Activated CD8-positive, alpha-beta memory T cell treated with anti-CD3 and anti-CD28 coated beads, Interleukin-2, amount 50 U/mL, for 1 hour (primary cell): ENCODE results near the gene UGP2.
"Not testable (repeated sequence)": the region's sequence is repeated elsewhere in the genome, so short reads cannot be mapped to it uniquely, and the experiment has no call there.

Experiments
- DNase-seq: peaks from one replicate; pipeline ENCODE4 v3.0.0-alpha.2; 2020; ENCODE audit errors: extremely low read depth

Gene UGP2

GRCh38 chr2:63841254-63842022 lies at the start of gene UGP2:
TSS of gene UGP2 (plus strand) at chr2:63841896. CDS start at chr2:63842186, 290 bp downstream.
- peak; percentile 48 for DNase-seq

GRCh38 chr2:63792530-63792929 lies 49.2 kb upstream of the UGP2 start:
- no peak for DNase-seq

- no peak for DNase-seq
Measured at GRCh38 chr2:63796366-63796765, 45.3 kb upstream of the UGP2 start.

GRCh38 chr2:63796796-63797195 lies 44.9 kb upstream of the UGP2 start:
- DNase-seq = no peak

- DNase-seq = no peak
Measured at GRCh38 chr2:63801455-63801854, 40.2 kb upstream of the UGP2 start.

- DNase-seq = no peak
Measured at GRCh38 chr2:63805412-63805811, 36.3 kb upstream of the UGP2 start.

- DNase-seq = not testable (repeated sequence)
Measured at GRCh38 chr2:63808036-63808435, 33.7 kb upstream of the UGP2 start.

- not testable (repeated sequence) for DNase-seq
Measured at GRCh38 chr2:63808911-63809310, 32.8 kb upstream of the UGP2 start.

GRCh38 chr2:63811063-63811462 lies 30.6 kb upstream of the UGP2 start:
- DNase-seq = no peak

- DNase-seq = not testable (repeated sequence)
Measured at GRCh38 chr2:63811870-63812269, 29.8 kb upstream of the UGP2 start.

GRCh38 chr2:63814114-63814513 lies 27.6 kb upstream of the UGP2 start:
- DNase-seq = no peak

- DNase-seq = no peak
Measured at GRCh38 chr2:63817382-63817781, 24.3 kb upstream of the UGP2 start.

GRCh38 chr2:63818271-63818670 lies 23.4 kb upstream of the UGP2 start:
- no peak for DNase-seq

- no peak for DNase-seq
Measured at GRCh38 chr2:63819256-63819655, 22.4 kb upstream of the UGP2 start.

GRCh38 chr2:63819765-63820717 lies 21.7 kb upstream of the UGP2 start:
- DNase-seq = no peak

GRCh38 chr2:63820969-63821368 lies 20.7 kb upstream of the UGP2 start:
- no peak for DNase-seq

- DNase-seq = no peak
Measured at GRCh38 chr2:63821396-63821795, 20.3 kb upstream of the UGP2 start.

- DNase-seq = no peak
Measured at GRCh38 chr2:63822478-63822877, 19.2 kb upstream of the UGP2 start.

- no peak for DNase-seq
Measured at GRCh38 chr2:63827749-63828148, 13.9 kb upstream of the UGP2 start.

- no peak for DNase-seq
Measured at GRCh38 chr2:63831176-63831575, 10.5 kb upstream of the UGP2 start.

- DNase-seq = no peak
Measured at GRCh38 chr2:63834401-63834800, 7.3 kb upstream of the UGP2 start.

- no peak for DNase-seq
Measured at GRCh38 chr2:63837036-63837594, 4.6 kb upstream of the UGP2 start.
